Lower leg skin (tissue), 3 donors: ENCODE results near the gene MMRN2.

Experiments
- POLR2A ChIP-seq, 2 donors: fragments of 450-650 bp; IDR thresholded peaks; one replicate each; pipeline ENCODE4 v1.6.1; 2016 to 2017; ENCODE audit warnings: antibody characterized with exemption in 2 of 2, mild to moderate bottlenecking in 1 of 2, moderate library complexity in 1 of 2
- TF ChIP-seq, protein P1 (sequence below), 3 donors: fragments of 450-650 bp; IDR thresholded peaks; one replicate each; pipeline ENCODE4 v1.5.1; 2016; ENCODE audit warnings: antibody characterized with exemption in 3 of 3, mild to moderate bottlenecking in 3 of 3, moderate library complexity in 2 of 3

- TF ChIP-seq POLR2A (IDR thresholded peaks at IDR 0.05) = no peak
- TF ChIP-seq, protein P1, sequence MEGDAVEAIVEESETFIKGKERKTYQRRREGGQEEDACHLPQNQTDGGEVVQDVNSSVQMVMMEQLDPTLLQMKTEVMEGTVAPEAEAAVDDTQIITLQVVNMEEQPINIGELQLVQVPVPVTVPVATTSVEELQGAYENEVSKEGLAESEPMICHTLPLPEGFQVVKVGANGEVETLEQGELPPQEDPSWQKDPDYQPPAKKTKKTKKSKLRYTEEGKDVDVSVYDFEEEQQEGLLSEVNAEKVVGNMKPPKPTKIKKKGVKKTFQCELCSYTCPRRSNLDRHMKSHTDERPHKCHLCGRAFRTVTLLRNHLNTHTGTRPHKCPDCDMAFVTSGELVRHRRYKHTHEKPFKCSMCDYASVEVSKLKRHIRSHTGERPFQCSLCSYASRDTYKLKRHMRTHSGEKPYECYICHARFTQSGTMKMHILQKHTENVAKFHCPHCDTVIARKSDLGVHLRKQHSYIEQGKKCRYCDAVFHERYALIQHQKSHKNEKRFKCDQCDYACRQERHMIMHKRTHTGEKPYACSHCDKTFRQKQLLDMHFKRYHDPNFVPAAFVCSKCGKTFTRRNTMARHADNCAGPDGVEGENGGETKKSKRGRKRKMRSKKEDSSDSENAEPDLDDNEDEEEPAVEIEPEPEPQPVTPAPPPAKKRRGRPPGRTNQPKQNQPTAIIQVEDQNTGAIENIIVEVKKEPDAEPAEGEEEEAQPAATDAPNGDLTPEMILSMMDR (IDR thresholded peaks at IDR 0.05) = no peak
Observed at GRCh38 chr10:86992929-86993328, 35.5 kb upstream of the MMRN2 start.
